OCI-LY7 (cell line): Measurements from ENCODE around the gene ARRB1. TPM values are rescaled to one million over a fixed set of nuclear protein-coding genes. Genes with fewer than 3 reads are reported as not detected.

Source experiments
- BruUV-seq: library from RNA; stranded (reverse); fragments of 400-500 nt; replicated peaks from 2 replicates; lab custom pipeline; 2021; lab: Mats Ljungman, UMichigan
- CTCF ChIA-PET: fragments of 300-600 bp; sonication (Branson Sonifier 250); formaldehyde crosslinking; loops from one replicate; lab custom pipeline; 2022; ENCODE audit warnings: antibody characterized with exemption; ENCODE audit not compliant: unreplicated experiment; lab: Charles Lee
- POLR2A ChIA-PET: fragments of 300-600 bp; sonication (Branson Sonifier 250); formaldehyde crosslinking; loops from one replicate; lab custom pipeline; 2022; ENCODE audit warnings: antibody characterized with exemption; lab: Charles Lee
- DNase-seq: peaks from one replicate; pipeline ENCODE4 v3.0.0-alpha.2; 2015; ENCODE audit warnings: low spot score
- H2AFZ ChIP-seq: fragments of 200-600 bp; sonication (generic), shearing (Covaris generic); 2 replicates; pipeline ENCODE4 v1.6.1; 2014; ENCODE audit warnings: mild to moderate bottlenecking, antibody characterized with exemption, low read length, moderate library complexity
- H3K27ac ChIP-seq: fragments of 200-600 bp; sonication (generic); 2 replicates; pipeline ENCODE4 v1.5.1; 2014; ENCODE audit warnings: mixed run types, low read depth, mild to moderate bottlenecking, moderate library complexity, low read length, inconsistent platforms; ENCODE audit not compliant: poor library complexity, severe bottlenecking
- H3K36me3 ChIP-seq: fragments of 200-600 bp; sonication (generic); 2 replicates; pipeline ENCODE4 v1.6.1; 2014; ENCODE audit warnings: mild to moderate bottlenecking, antibody characterized with exemption, low read length, moderate library complexity, mixed read lengths; ENCODE audit not compliant: insufficient read depth
- H3K4me1 ChIP-seq: fragments of 200-600 bp; sonication (generic); 2 replicates; pipeline ENCODE4 v1.5.1; 2014; ENCODE audit warnings: mild to moderate bottlenecking, low read length; ENCODE audit not compliant: insufficient read depth, poor library complexity, severe bottlenecking
- H3K4me2 ChIP-seq: fragments of 200-600 bp; sonication (generic); 2 replicates; pipeline ENCODE4 v1.6.1; 2014; ENCODE audit warnings: mild to moderate bottlenecking, low read length
- H3K4me3 ChIP-seq: fragments of 200-600 bp; sonication (generic); 2 replicates; pipeline ENCODE4 v1.5.1; 2014; ENCODE audit warnings: mild to moderate bottlenecking, low read depth, low read length; ENCODE audit not compliant: poor library complexity, severe bottlenecking
- H3K79me2 ChIP-seq: fragments of 200-600 bp; sonication (generic); 2 replicates; pipeline ENCODE4 v1.6.1; 2016; ENCODE audit warnings: low read depth, mild to moderate bottlenecking, low read length, moderate library complexity, mixed read lengths; ENCODE audit not compliant: insufficient read depth
- H3K9me2 ChIP-seq: fragments of 200-600 bp; sonication (generic); 2 replicates; pipeline ENCODE4 v1.6.1; 2016; ENCODE audit warnings: mild to moderate bottlenecking, low read length, mixed read lengths; ENCODE audit not compliant: insufficient read depth
- H3K9me3 ChIP-seq: fragments of 200-600 bp; sonication (generic); 2 replicates; pipeline ENCODE4 v1.6.1; 2014; ENCODE audit warnings: mild to moderate bottlenecking, mixed run types, low read length, mixed read lengths
- H4K20me1 ChIP-seq: fragments of 200-600 bp; sonication (generic); 2 replicates; pipeline ENCODE4 v1.6.1; 2014; ENCODE audit warnings: mild to moderate bottlenecking, antibody characterized with exemption, low read length, moderate library complexity, mixed read lengths; ENCODE audit not compliant: insufficient read depth
- EZH2phosphoT487 ChIP-seq: fragments of 200-600 bp; sonication (generic); IDR thresholded peaks from 2 replicates; pipeline ENCODE4 v1.6.1; 2018; ENCODE audit warnings: low read depth, borderline replicate concordance, mild to moderate bottlenecking, mixed run types, antibody characterized with exemption, low read length, moderate library complexity, mixed read lengths
- intact Hi-C: fragments of 100-400 bp; cut with micrococcal nuclease; formaldehyde crosslinking; loops from one replicate; pipeline ENCODE4 v1.10.0; 2022; ENCODE audit not compliant: unreplicated experiment
- total RNA-seq, 2 experiments: library from RNA; depleted of rRNA in 1 of 2; stranded (reverse); fragments of >200 nt in 1 of 2; shearing (Covaris generic) in 1 of 2; gene quantifications; 2 replicates each; pipeline ENCODE4 v1.2.3, GENCODE V29; 2014 to 2022
- TF ChIP-seq, protein P1 (sequence below): fragments of 200-600 bp; sonication (generic); conservative IDR thresholded peaks from 2 replicates; pipeline ENCODE4 v1.5.1; 2014; ENCODE audit warnings: mild to moderate bottlenecking, antibody characterized with exemption, low read length, moderate library complexity, mixed read lengths

ARRB1 gene
- total RNA-seq, 2 experiments from 2014 or later, result not detected

DNA sequence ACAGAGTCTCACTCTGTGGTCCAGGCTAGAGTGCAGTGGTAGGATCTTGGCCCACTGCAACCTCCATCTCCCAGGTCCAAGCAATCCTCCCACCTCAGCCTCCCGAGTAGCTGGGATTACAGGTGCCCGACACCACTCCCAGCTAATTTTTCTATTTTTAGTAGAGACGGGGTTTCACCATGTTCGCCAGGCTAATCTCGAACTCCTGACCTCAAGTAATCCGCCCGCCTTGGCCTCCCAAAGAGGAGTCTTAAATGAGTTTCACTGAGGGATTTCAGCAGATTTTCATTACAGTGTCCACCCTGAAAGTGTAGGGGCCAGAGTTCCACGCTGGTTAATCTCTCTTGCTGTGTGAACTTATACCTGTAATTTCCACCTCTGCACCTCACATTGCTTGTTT, 47.4 kb upstream of the ARRB1 start:
- no peaks in the 10 kb centered on the region for H3K9me3 ChIP-seq
- ChIA-PET POLR2A (interaction anchor here (1.4 kb wide), 1 partner anchor 124 kb away, joined by 4 read pairs; no protein-coding TSS in a partner anchor), CTCF (interaction anchor here (0.6 kb wide), 1 partner anchor 77 kb away, joined by 3 read pairs; no protein-coding TSS in a partner anchor)
- no peaks in the 10 kb centered on the region for H3K9me2 ChIP-seq
- peaks cover 25% of the 10 kb centered on the region for H3K4me1 ChIP-seq
- TF ChIP-seq EZH2phosphoT487, result no peak
- TF ChIP-seq, protein P1, sequence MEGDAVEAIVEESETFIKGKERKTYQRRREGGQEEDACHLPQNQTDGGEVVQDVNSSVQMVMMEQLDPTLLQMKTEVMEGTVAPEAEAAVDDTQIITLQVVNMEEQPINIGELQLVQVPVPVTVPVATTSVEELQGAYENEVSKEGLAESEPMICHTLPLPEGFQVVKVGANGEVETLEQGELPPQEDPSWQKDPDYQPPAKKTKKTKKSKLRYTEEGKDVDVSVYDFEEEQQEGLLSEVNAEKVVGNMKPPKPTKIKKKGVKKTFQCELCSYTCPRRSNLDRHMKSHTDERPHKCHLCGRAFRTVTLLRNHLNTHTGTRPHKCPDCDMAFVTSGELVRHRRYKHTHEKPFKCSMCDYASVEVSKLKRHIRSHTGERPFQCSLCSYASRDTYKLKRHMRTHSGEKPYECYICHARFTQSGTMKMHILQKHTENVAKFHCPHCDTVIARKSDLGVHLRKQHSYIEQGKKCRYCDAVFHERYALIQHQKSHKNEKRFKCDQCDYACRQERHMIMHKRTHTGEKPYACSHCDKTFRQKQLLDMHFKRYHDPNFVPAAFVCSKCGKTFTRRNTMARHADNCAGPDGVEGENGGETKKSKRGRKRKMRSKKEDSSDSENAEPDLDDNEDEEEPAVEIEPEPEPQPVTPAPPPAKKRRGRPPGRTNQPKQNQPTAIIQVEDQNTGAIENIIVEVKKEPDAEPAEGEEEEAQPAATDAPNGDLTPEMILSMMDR, result no peak
- H3K79me2 ChIP-seq, result peaks cover 47% of the 10 kb centered on the region
- H4K20me1 ChIP-seq, result peaks cover 42% of the 10 kb centered on the region
- peak overlapping the region; percentile 97 for H3K4me3 ChIP-seq
- no peak overlapping the region; the same call in 1 of the 2 replicates for H3K4me2 ChIP-seq
- H3K36me3 ChIP-seq, result peaks cover 44% of the 10 kb centered on the region
- intact Hi-C loops, result no loop called here
- DNase-seq, result no peak
- BruUV-seq, result no TSS peak
- H3K27ac ChIP-seq, result no peak overlapping the region
- H2AFZ ChIP-seq, result peak overlapping the region; percentile 91

DNA sequence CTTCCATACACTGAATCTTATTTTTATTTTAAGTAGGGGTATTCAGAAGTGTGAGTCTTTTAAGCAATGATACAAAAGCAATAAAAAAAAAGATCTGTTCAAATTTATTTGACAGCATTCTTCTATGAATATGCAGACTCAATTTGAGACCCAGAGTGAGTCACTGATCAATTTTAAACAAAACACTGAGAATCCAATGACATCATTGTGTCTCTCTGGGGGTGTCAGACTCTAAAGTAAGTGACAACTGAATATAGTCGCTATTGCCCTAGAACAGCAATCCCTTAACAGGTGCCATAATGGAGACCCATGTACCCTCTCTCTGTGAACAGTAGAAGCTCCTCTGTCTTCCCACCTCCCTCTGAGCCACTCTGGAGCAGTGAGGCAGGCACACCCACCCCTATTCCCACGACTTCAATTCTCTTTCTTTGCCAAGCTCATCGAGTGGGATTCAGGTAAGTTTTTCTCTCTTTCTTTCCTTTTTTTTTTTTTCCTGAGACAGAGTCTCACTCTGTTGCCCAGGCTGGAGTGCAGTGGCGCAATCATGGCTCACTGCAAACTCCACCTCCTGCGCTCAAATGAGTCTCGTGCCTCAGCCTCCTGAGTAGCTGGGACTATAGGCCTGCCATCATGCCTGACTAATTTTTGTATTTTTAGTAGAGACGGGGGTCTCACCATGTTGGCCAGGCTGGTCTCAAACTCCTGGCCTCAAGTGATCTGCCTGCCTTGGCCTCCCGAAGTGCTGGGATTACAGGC, 42.8 kb upstream of the ARRB1 start:
- CTCF ChIA-PET, result interaction anchor here (0.9 kb wide), 1 partner anchor 121 kb away, joined by 5 read pairs; no protein-coding TSS in a partner anchor
- peaks cover under 1% of the 10 kb centered on the region; the same call in 1 of the 2 replicates for H3K79me2 ChIP-seq
- H3K4me1 ChIP-seq, result no peaks in the 10 kb centered on the region
- no peaks in the 10 kb centered on the region for H3K36me3 ChIP-seq
- POLR2A ChIA-PET, result no interaction called here
- H4K20me1 ChIP-seq, result no peaks in the 10 kb centered on the region
- H3K27ac ChIP-seq, result no peak overlapping the region
- TF ChIP-seq, protein P1, result no peak
- TF ChIP-seq EZH2phosphoT487, result no peak
- intact Hi-C loops, result no loop called here
- no TSS peak for BruUV-seq
- H3K9me3 ChIP-seq, result no peaks in the 10 kb centered on the region
- no peak for DNase-seq
- H3K4me3 ChIP-seq, result no peak overlapping the region
- H2AFZ ChIP-seq, result no peak overlapping the region
- no peaks in the 10 kb centered on the region for H3K9me2 ChIP-seq
- no peak overlapping the region for H3K4me2 ChIP-seq

- Histone ChIP-seq H3K9me2 (no peaks in the 10 kb centered on the region), H3K79me2 (no peaks in the 10 kb centered on the region), H3K9me3 (no peaks in the 10 kb centered on the region), H3K4me3 (no peak overlapping the region), H4K20me1 (no peaks in the 10 kb centered on the region), H3K4me1 (no peaks in the 10 kb centered on the region), H2AFZ (no peak overlapping the region), H3K4me2 (no peak overlapping the region), H3K36me3 (no peaks in the 10 kb centered on the region), H3K27ac (no peak overlapping the region)
- CTCF ChIA-PET, result no interaction called here
- no TSS peak for BruUV-seq
- intact Hi-C loops, result loop anchor here (2.0 kb wide), 1 partner anchor 35 kb away; no protein-coding TSS in a partner anchor
- POLR2A ChIA-PET, result interaction anchor here (1.1 kb wide), 1 partner anchor 110 kb away, joined by 3 read pairs; no protein-coding TSS in a partner anchor
- DNase-seq, result no peak
- no peak for TF ChIP-seq EZH2phosphoT487
- TF ChIP-seq, protein P1, result no peak
Observed at GRCh38 chr11:75389925-75390324, 38.5 kb upstream of the ARRB1 start.
